Stimulated activated naive CD8-positive, alpha-beta T cell treated with anti-CD3 and anti-CD28 coated beads, Interleukin-15, Interleukin-2, amounts not matched to agents 100 U/mL and 50 U/mL, for 24 hours (primary cell): ENCODE data around the gene TMEM40.
"Not testable (repeated sequence)": the region's sequence is repeated elsewhere in the genome, so short reads cannot be mapped to it uniquely, and the experiment has no call there.

Source experiments
- ATAC-seq: fragments of 150-1000 bp; cut with Tn5 transposase; one replicate; pipeline ENCODE4 v1.10.0; 2021
- DNase-seq: peaks from one replicate; pipeline ENCODE4 v3.0.0; 2021

The TMEM40 gene

DNA sequence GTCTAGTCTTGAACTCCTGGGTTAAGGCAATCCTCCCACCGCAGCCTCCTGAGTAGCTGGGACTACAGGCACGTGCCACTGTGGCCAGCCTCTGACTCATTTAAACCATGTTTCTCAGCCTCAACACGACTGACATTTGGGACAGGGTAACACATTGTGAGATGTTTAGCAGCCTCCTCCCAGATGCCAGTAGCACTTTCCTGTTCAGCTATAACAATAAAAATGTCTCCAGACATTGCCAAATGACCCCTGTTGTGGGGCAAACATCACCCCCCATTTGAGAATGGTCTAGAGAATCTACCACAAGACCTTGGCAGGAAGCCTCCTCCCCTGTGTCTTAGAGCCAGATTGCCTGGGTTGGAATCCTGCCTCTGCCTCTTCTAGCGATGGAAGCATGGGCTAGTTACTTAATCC lies 8.4 kb downstream of the TMEM40 start:
- DNase-seq (peak; percentile 68), ATAC-seq (peak; percentile 91)

DNA sequence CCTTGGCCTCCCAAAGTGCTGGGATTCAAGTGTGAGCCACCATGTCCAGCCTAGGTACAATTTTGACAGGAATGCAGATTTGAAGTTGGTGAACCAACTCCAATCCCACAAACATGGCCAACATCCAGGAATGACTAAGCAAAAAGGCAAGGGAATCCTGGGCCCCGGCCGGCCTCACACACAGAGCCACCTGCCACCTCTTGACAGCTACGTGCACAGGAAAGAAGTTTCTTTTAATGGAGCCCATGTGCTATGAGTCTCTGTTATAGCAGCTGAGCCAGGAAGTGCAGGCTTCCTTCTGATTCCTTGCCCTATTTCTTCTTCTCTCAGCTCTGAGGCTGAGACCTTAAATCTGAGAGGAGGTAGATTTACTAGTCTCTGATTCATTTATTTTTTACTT lies 8.8 kb downstream of the TMEM40 start:
- peak; percentile 21 for ATAC-seq
- DNase-seq: no peak

DNA sequence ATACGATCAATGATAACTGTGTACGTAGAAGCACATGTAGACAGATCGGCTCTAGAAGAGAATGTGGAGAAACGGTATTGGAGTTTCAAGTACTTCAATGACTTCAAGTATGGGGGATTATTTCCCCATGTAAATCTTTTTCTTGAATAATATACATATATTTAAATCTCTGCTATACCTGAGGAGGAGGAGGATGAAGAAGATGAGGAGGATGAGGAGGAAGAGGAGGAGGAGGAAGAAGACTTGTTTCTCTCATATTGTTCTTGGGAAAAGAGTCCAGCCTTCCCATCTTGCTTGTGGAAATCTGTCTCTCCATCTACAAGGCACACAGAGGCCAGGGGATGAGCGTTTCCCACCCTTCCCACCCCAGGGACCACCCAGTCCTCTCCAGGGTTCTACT lies 10.6 kb downstream of the TMEM40 start:
- no peak for DNase-seq
- no peak for ATAC-seq

DNA sequence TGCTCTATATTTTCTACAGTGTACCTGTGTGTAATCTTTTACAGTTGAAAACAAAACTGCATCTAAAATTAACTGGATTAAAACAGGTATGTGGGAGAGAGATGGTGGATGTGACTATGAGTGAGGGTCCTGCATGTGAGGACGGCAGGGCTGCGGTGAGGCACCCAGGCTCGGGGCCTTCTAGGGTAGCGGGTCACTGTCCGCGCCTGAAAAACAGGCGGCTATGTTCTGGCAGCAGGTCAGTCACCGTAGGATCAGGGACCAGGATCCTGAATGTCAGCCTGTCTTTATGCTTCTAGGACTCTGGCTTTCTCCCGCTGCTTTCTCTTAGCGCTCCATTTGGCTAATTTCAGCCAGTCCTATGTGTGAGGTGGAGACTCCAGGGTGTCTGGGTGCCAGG lies 12.6 kb downstream of the TMEM40 start:
- no peak for ATAC-seq

DNA sequence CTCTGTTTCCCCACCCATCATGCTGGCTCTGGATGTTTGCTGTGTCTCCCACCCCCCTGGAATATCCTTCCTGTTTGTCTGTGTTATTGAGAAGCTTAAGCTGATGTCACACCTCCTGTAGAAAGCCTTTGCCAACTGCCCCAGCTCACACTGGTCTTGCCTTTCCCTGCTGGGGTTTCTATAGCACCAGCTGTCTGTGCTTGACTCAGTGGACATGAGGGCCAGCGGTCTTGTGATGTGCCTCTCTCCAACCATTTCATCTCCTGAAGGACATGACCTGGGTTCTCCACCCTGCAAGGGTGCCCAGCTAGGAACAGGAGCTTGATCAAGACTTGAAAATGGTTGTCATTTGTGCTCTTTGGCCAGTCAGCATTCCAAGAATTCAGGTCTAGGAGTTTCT lies 14.7 kb downstream of the TMEM40 start:
- no peak for DNase-seq

More for the DNA sequence above, 12.6 kb downstream of the TMEM40 start:
- DNase-seq: no peak

DNA sequence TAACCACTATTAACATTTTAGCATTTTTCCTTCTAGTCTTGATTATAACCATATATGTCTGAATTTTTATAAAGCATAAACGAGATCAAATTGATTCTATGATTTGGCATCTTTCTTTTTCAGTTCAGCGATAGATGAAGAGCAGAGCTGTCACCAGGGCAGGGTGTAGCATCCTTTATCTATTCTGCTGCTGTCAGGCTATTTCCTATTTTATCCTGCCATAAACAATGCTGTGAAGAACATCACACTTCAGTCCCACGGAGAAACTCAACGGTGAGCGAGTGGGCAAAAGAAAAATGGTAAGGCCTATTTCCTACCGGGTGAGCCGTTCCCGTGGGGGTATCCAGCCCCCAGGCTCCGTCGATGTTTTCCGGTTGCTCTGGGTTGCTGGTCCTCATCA lies 15.5 kb downstream of the TMEM40 start:
- DNase-seq: no peak
- no peak for ATAC-seq

More for the DNA sequence above, 14.7 kb downstream of the TMEM40 start:
- no peak for ATAC-seq

DNA sequence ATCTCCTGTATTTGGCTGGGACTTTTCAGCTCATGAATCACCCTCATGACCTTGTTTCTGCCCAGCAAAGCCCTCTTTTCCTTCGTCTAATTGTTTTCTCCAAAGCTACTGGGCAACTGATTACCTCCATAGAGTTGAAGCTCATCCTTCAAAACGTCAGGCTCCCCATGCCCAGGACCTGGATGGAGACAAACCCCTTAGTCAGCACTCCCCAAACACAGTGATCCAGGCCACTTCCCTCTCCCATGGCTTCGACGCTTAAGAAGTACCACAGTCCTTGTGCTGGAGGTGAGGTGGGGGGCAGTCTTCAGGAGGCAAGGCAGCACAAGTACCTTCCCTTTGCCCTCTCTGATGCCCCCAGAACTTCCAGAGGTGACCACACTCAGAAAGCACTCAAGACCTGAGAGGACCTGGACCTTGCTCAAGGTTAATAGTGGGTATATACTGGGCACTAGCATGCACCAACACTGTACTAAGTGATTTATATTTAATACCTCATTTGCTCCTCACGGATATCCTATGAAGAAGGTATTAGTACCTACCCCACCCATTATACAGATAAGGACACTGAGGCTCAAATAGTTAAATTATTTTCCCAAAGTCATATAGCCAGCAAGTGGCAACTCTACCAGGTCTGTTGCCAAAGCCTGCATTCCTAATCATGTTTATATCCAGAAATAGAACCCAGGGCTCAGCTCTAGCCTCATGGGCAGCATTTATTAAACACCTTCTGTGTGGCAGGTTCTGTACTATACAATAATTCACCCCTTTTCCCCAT lies 16.5 kb downstream of the TMEM40 start:
- no peak for DNase-seq
- ATAC-seq: no peak

DNA sequence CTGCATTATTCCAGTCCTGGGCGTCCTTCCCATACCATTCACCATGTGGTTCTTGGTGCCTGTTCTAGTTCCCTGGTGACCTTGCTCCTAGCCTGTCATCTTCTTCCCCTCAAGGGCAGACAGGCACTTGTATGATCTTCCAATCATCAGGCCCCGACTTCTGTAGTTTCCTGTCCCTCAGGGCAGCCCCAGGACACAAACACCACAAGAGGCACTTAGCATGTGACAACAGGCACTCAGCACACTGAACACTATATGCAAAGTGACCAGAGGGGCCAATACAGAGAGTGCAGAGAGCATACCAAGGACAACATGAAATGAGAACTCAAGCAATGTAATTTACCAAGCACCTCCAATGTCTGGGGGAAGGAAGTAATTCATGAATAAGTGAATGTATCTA lies 17.9 kb downstream of the TMEM40 start:
- ATAC-seq: no peak
- no peak for DNase-seq

DNA sequence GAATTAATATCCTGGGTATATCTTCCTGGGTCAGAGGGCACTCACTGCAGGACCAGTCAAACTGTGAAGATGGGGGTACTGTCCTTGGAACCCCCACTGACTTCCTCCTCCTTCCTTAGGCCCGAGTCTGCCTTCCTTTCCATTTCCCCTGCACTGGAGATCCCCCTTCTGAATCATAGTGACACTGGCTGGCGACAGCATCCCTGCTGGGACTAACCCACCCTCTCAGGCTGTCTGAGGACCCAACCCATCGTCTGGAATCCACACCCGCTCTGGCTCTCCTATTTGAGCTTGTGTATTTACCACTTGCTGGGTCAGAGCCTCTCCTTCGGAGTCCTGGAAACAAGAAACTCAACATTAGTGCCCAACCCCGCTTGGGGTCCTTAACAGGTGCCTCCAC lies 21.2 kb downstream of the TMEM40 start:
- ATAC-seq: no peak
- no peak for DNase-seq

DNA sequence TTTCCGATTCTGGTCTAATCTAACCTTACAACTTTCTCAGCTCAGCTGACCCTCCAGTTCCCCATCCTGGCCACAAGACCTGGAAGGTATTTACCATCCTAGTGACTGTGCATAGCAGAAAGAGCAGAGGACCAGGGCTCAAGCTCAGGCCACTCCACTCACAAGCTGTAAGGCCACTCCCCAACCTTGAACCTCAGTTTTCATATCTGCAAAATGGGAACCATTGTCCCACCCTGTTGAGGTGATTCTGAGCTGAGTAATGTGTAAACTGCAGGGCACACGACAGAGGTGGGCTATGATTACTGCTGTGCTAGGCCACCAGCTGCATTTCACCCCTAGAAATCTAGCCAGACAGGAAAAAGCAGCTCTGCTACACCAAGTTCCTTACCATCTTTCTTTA lies 21.7 kb downstream of the TMEM40 start:
- no peak for ATAC-seq
- DNase-seq: no peak

DNA sequence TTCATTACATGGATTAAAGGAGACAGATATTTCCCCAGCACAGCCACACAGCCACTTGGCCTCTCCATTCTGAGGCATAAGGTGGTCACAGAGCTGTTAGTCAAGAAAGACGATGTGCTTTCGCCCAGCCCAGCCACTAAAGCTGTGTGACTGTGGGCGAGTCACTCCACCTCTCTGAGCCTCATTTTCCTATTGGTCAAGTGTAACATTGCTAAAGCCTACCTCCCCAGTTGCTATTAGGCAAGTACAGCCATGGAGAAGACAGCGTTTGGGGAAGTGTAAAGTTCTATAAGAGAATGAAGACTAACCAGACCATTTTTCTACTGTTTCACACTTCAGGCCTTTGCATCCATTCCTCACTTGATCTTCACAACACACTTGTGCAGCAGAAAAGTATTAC lies 24.1 kb downstream of the TMEM40 start:
- no peak for DNase-seq
- peak; percentile 46 for ATAC-seq

DNA sequence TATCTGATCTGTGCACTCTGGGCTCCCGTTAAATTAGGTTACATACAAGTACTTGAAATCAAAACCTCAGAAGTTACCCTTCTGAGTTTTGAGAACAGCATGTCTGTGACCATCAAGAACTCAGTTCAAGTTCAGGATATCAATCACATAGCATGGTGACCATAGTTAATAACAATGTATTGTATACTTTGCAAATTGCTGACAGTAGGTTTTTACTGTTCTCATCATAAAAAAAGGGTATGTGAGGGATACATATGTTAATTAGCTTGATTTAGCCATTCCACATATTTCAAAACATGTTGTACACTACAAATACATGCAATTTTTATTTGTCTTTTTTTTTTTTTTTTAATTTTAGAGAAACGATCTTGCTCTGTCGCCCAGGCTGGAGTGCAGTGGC lies 25.5 kb downstream of the TMEM40 start:
- DNase-seq: no peak
- ATAC-seq: no peak

DNA sequence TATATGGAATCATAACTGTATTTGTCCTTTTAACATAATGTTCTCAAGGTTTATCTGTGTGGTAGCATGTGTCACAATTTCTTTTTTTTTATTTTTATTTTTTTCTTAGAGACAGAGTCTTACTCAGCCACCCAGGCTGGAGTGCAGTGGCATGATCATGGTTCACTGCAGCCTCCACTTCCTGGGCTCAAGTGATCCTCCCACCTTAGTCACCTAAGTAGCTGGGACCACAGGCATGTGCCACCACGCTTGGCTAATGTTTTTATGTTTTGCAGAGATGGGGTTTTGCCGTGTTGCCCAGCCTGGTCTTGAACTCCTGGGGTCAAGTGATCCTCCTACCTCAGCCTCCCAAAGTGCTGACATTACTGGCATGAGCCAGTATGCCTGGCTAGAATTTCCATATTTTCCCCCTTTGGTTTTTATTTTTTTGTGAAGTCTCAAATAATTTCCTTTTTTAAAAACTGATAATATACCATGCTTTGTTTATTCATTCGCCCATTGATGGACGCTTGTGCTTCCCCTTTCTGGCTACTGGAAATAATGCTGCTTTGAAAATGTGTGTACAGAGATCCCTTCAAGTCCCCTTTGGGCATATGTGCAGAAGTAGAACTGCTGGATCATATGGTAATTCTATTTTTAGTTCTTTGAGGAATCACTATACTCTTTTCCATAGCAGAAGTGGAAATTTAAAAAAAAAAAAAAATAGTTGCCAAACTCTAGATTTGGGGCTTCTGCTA lies 28.4 kb downstream of the TMEM40 start:
- ATAC-seq (no peak), DNase-seq (no peak)

DNA sequence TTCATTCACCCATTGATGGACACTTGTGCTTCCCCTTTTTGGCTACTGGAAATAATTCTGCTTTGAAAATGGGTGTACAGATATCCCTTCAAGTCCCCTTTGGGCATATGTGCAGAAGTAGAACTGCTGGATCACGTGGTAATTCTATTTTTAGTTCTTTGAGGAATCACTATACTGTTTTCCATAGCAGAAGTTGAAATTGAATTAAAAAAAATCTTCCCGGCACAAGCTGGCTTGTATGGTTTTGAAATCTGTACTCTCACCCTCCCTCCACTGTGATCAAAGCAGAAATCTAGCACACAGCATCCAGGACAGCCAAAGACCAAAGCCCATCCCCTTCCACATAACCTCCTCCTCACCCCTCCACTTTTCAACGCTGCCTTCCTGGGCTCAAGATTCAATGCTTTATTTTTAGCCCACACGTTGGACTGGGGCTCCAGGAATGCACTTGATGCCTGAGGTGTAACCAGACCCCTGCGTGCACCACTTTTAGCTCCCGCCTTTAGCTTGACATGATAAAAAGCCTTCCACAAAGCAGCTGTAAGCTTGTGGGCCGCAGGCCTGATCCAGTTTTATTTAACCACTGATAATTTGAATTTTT lies 29.9 kb downstream of the TMEM40 start:
- ATAC-seq (no peak), DNase-seq (no peak)

DNA sequence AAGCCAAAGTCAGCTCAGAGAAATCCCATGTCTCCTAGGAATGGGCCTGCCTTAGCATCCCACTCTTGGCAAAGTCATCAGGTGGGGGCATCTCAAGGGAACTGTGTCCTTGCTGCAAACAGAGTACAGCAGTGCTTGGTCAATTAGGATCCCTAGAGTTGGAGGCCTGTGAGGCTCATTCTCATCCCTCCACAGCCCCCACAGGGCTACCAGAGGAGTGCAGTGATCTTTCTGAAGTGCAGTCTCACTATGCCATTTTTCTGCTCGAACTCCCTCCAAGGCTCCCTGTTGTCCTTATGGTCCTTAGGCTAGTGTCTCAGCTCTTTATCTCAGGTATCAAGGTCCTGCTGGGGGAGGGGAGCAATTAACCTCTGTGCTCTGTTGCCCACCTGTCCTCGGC lies 31.1 kb downstream of the TMEM40 start:
- ATAC-seq: no peak
- DNase-seq: no peak

DNA sequence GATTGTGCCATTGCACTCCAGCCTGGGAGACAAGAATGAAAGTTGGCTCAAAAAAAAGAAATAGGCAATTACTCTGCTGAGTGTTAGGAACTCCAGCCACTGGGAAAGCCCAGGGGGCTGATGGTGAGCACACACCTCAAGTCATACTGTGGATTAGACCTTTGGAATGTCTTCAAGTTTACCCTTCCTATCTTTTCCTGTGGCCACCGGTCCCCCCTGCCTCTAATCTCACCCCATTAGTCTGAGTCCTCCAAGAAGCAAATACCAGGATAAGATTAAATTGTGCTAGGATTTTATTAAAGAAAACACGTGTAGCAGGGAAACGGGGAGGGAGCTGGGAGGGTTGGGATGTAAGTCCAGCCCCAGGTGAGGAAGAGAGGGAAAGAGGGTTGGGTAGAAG lies 31.6 kb downstream of the TMEM40 start:
- DNase-seq (no peak), ATAC-seq (no peak)

DNA sequence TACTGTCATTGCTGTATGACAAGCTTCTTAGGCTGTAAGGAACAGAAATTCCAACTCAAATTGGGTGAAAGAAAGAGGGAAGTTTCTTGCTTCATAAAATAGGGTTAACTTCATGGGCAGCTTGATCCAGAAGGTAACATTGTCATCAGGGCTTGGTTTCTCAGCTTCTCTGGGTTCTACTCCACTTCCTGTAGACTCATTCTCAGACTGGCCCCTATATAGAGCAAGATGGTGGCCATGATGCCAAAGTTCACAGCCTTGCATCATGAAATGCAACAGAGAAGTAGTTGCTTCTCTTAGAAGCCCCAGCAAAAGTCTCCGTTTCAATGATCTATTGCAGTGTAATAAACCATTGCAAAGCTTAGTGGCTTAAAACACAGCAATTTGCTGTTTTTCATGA lies 33.6 kb downstream of the TMEM40 start:
- no peak for ATAC-seq
- no peak for DNase-seq

DNA sequence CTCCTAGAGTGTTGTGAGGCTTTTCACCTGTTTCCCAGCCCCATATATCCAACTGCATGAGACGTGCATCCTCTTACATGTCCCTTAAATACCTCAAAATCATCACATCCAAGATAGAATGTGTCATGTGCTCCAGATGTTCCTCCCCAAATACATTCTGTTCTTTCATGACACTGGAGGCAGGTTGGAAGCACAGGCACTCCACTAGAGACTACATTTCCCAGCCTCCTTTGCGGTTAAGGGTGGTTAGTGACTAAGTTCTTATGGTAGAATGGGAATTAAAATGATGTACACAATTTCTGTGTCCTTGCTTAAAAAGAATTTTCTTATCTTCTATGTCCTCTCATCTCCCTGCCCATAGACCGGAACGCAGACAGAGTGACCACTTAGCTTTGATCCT lies 34.3 kb downstream of the TMEM40 start:
- no peak for DNase-seq
- no peak for ATAC-seq

DNA sequence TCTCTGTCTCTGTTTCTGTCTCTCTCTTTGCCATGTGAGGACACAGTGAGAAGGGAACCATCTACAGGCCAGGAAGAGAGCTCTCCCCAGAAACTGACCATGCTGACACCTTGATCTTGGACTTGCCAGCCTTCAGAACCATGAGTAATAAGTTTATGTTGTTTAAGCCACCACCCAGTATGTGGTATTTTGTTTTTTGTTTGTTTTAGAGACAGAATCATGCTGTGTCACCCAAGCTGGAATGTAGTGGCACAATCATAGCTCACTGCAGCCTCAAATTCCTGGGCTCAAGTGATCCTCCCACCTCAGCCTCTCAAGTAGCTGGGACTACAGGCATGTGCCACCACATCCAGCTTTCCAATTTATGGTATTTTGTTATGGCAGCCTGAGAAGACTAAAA lies 35.7 kb downstream of the TMEM40 start:
- ATAC-seq, DNase-seq: not testable (repeated sequence)

DNA sequence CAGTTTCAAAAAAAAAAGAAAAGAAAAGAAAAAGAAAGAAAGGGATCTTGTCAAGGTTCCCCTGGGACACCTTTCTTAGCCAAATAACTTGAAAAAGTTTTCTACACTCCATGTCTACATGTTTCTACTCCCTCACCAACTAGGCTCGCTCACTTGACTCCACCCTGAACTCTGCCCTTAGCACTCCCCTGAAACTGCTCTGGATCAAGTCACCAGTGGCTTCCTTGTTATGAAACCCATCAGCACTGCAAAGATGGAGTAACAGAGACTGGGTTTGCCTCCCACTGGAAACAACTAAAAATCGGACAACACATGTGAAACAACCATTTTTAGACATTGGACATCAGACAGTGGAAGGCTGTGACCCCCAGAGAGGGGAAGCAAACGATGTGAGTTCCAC lies 36.8 kb downstream of the TMEM40 start:
- DNase-seq (no peak), ATAC-seq (no peak)

DNA sequence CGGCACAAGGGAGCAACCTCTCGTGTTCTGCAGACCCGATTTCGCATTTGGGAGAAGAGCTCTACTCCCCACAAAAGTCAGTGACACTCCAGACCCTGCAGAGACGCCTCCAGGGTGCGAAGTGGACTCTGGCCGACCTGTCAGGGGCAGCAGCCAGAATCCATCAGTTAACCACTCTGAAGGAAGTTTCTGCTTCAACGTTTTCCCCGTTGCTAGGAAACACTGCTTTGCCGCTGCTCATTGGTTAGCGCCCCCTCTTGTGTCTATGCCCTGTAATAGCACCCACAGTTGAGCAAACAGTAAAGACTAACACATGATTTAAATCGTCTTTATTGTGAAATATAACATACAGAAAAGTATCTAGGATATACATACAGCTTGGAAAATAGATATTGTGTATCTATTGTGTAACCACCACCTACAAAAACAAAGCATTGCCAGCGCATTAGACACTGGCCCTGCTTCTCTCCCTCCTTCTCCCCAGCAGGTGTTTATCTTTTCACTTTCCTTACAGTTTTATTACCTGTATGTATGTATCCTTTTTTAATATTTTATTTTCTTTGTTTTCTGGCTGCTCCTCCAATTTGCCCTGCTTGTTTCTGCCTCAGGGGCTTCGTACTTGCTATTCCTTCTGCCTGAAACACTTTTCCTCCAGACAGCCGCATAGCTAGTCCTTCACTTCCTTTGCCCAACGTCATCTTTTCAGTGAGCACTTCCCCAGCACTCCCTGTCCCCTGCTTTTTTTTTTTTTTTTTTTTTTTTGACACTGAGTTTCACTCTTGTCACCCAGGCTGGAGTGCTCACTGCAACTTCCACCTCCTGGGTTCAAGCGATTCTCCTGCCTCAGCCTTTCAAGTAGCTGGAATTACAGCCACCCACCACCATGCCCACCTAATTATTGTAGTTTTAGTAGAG lies 38.8 kb downstream of the TMEM40 start:
- peak; percentile 70 for DNase-seq
- ATAC-seq: peak; percentile 79

DNA sequence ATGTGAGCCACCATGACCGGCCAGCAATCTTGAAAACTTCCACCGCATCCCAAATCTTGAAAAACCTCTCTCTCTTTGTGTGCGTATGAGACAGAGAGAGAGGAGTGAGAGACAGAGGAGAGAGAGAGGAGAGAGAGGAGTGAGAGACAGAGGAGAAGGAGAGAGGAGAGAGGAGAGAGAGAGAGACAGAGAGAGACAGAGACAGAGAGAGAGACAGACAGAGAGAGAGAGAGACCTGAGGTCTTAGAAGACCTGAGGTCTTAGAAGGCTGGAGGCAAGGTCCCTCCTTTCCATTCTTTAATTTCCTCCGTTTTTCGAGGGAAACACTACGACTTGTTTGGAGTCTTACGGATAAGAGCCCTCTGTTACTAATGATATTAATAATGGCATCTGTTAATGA lies 39.5 kb downstream of the TMEM40 start:
- ATAC-seq (no peak), DNase-seq (no peak)
